HUES48 (cell line): ENCODE data around the gene SLC25A2.
A peak's percentile ranks its signal among the peaks of the same experiment; 100 is the strongest.
"Not testable (repeated sequence)": the region's sequence is repeated elsewhere in the genome, so short reads cannot be mapped to it uniquely, and the experiment has no call there.

ENCODE experiments used
- H3K27ac ChIP-seq: one replicate; pipeline ENCODE4 v1.7.0; 2013; ENCODE audit warnings: low read depth, low read length, inconsistent platforms
- H3K27me3 ChIP-seq: 2 replicates; pipeline ENCODE4 v1.6.1; 2013; ENCODE audit warnings: mild to moderate bottlenecking, low read length; ENCODE audit not compliant: control insufficient read depth, insufficient read depth
- H3K36me3 ChIP-seq: 2 replicates; pipeline ENCODE4 v1.6.1; 2013; ENCODE audit warnings: low read length; ENCODE audit not compliant: control insufficient read depth, insufficient read depth
- H3K4me1 ChIP-seq: 2 replicates; pipeline ENCODE4 v1.6.1; 2013; ENCODE audit warnings: mild to moderate bottlenecking, low read length; ENCODE audit not compliant: control insufficient read depth, insufficient read depth
- H3K4me3 ChIP-seq: 2 replicates; pipeline ENCODE4 v1.5.1; 2013; ENCODE audit warnings: mild to moderate bottlenecking, low read depth, low read length
- H3K9ac ChIP-seq: 2 replicates; pipeline ENCODE4 v1.6.1; 2013; ENCODE audit warnings: mild to moderate bottlenecking, low read depth, low read length, moderate library complexity
- H3K9me3 ChIP-seq: 2 replicates; pipeline ENCODE4 v1.6.1; 2013; ENCODE audit warnings: low read length; ENCODE audit not compliant: control insufficient read depth, insufficient read depth

Gene SLC25A2

DNA sequence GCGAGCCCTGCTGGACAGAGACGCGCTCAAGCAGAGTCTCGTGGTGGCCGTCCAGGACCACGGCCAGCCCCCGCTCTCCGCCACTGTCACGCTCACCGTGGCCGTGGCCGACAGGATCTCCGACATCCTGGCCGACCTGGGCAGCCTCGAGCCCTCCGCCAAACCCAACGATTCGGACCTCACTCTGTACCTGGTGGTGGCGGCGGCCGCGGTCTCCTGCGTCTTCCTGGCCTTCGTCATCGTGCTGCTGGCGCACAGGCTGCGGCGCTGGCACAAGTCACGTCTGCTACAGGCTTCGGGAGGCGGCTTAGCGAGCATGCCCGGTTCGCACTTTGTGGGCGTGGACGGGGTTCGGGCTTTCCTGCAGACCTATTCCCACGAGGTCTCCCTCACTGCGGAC lies 28.7 kb upstream of the SLC25A2 start:
- not testable (repeated sequence) for H3K4me1 ChIP-seq, H3K36me3 ChIP-seq, H3K27ac ChIP-seq, H3K9ac ChIP-seq, H3K27me3 ChIP-seq, H3K4me3 ChIP-seq
- peaks cover 27% of the 10 kb centered on the region for H3K9me3 ChIP-seq

DNA sequence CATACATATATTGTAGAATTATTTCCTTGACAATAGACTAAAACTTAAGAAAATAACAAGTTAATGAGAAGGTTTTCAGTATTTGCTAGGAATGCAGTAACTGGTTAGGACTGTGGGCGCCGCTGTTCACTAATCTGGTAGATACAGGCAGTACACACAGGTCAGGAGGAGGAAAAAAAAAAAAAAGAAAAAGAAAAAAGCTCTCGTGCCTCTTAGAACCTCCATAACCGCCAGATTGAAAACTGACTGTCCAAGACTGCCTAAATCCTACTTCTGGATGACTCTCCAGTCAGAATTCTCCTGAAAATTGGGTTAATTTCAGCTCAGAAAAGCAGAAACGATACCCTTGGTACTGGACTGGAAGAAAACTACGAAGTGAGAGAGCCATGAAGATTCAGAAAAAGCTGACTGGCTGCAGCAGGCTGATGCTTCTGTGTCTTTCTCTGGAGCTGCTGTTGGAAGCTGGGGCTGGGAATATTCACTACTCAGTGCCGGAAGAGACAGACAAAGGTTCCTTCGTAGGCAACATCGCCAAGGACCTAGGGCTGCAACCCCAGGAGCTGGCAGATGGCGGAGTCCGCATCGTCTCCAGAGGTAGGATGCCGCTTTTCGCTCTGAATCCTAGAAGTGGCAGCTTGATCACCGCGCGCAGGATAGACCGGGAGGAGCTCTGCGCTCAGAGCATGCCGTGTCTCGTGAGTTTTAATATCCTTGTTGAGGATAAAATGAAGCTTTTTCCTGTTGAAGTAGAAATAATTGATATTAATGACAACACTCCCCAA lies 26.6 kb upstream of the SLC25A2 start, which contains the start of gene PCDHGA1:
Gene PCDHGA1, plus strand, starts transcription at position 216 of the 782 bp plus-strand sequence.
- Histone ChIP-seq H3K9me3 (peaks cover 27% of the 10 kb centered on the region), H3K4me1 (no peaks in the 10 kb centered on the region), H3K9ac (no peak within 1 kb of the TSS), H3K27me3 (no peaks in the 10 kb centered on the region), H3K36me3 (no peaks in the 10 kb centered on the region), H3K27ac (no peak within 1 kb of the TSS), H3K4me3 (peak within 1 kb of the TSS; percentile 31; the same call in 1 of the 2 replicates)

DNA sequence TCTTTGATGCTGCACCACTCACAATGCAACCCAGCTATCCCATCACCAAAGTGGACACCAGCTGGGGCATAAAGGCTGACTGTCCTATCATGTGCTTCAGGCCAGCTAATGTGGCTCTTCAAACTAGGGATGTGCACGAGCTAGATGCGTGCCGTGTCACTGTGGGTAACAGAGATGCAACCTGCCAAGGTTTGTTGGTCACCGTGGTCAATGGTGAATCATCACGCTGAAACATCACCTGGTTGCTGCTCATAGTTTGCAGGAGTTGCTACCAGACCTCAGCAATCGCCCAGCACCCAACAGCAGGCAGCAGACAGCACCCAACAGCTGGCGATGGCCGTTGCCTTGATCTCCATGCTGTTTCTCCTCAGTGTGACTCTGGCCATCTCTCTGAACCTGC lies 24.4 kb upstream of the SLC25A2 start:
- Histone ChIP-seq H3K9ac (no peak overlapping the region), H3K27ac (no peak overlapping the region), H3K27me3 (no peaks in the 10 kb centered on the region), H3K4me3 (no peak overlapping the region), H3K36me3 (no peaks in the 10 kb centered on the region), H3K9me3 (peaks cover 9% of the 10 kb centered on the region), H3K4me1 (no peaks in the 10 kb centered on the region)

DNA sequence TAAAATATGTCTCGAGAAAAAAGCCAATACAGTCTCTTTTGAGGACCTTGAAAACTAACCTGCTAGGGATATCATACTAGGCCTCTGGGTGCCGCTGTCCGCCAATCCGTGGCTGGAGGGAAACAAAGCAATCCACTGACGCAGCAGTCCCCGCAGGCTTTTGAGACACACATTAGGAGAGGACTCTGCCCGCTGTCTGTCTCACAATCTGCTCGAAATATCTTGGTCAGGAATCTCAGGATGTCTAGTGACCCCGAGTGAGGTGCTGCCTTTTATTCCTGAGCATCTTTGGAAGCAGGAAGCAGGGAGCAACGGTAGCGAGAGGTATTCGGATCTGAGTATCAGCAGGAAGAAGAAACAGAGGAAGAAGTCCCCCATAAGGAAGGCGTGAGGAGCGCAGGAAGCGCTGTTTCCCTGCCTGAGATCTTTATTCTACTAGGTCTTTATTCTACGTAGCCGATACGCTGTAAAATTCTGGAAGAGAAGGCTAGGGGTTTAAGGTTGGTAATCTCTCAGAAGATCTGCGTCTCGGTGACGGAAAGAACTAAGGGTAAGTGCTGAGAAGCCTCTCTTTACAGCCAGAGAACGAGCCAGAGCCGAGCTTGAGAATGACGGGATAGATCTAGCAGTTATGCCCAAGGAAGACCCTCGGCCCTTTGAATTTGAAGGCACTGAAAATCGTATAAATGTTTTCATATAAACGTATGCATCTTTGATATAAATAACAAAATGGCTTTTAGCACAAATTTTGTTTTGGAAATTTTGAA lies 22.4 kb upstream of the SLC25A2 start:
- Histone ChIP-seq H3K4me3 (peak overlapping the region; percentile 37), H3K4me1 (no peaks in the 10 kb centered on the region), H3K27me3 (no peaks in the 10 kb centered on the region), H3K9me3 (no peaks in the 10 kb centered on the region; the same call in 1 of the 2 replicates), H3K36me3 (no peaks in the 10 kb centered on the region), H3K9ac (peak overlapping the region; percentile 20; the same call in 1 of the 2 replicates), H3K27ac (no peak overlapping the region)

- H3K27ac ChIP-seq = no peak overlapping the region
- H3K9me3 ChIP-seq = peaks cover 24% of the 10 kb centered on the region
- H3K9ac ChIP-seq = no peak overlapping the region
- H3K4me1 ChIP-seq = no peaks in the 10 kb centered on the region
- H3K27me3 ChIP-seq = no peaks in the 10 kb centered on the region
- H3K36me3 ChIP-seq = peaks cover 21% of the 10 kb centered on the region
- H3K4me3 ChIP-seq = no peak overlapping the region
Observed at GRCh38 chr5:141322261-141322660, 18.4 kb upstream of the SLC25A2 start.

GRCh38 chr5:141320225-141321169 lies 16.6 kb upstream of the SLC25A2 start, which contains the start of gene TAF7:
TAF7 (minus strand) TSS chr5:141320784; CDS start chr5:141320044, 740 bp downstream.
- H3K9me3 ChIP-seq = peaks cover 24% of the 10 kb centered on the region
- peak within 1 kb of the TSS; percentile 97 for H3K4me3 ChIP-seq
- H3K36me3 ChIP-seq = peaks cover 27% of the 10 kb centered on the region

DNA sequence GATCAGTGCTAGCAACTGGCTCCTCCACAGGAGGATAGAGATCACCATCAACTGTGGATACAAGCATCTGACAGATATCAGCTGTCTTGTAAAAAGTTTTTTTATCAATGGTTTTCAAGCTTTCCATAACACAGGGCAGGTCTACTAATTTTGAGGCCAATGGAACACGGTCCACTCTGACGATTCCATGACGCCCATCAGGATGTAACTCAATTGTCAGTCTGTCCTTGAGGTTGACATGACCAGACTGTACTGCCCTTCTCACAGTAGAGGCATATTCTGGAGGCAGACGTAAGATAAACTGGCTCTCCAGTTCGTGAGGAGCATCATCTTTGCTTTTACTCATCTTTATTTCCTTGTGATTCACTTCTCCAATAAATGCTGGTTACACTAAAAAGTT lies 15.8 kb upstream of the SLC25A2 start:
- H3K36me3 ChIP-seq = peaks cover 27% of the 10 kb centered on the region
- H3K27ac ChIP-seq = peak overlapping the region; percentile 97
- peak overlapping the region; percentile 99; the same call in 1 of the 2 replicates for H3K9ac ChIP-seq
- peak overlapping the region; percentile 97 for H3K4me3 ChIP-seq
- H3K9me3 ChIP-seq = peaks cover 28% of the 10 kb centered on the region
- H3K27me3 ChIP-seq = no peaks in the 10 kb centered on the region
- H3K4me1 ChIP-seq = no peaks in the 10 kb centered on the region

More at GRCh38 chr5:141320225-141321169, 16.6 kb upstream of the SLC25A2 start, which contains the start of gene TAF7:
- H3K9ac ChIP-seq = peak within 1 kb of the TSS; percentile 99
- no peaks in the 10 kb centered on the region for H3K27me3 ChIP-seq
- no peaks in the 10 kb centered on the region for H3K4me1 ChIP-seq
- peak within 1 kb of the TSS; percentile 97 for H3K27ac ChIP-seq

DNA sequence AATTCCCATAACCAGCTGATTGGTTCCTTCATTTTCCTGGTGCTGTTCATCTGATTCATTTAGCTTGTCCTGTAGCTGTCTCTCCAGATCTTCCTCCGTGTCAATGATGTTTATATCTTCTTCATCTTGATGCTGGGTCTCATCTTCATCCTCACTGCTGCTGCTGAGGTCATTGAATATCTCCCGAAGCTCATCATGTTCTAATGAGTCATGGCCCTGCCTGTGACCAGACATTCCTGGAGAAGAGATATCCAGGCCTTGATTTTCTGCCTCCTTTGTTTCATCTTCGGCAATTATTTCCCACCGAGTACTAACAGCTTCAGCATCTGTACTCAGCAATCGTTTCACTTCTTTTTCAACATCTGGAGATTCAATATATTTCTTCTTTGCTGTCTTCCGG lies 15.4 kb upstream of the SLC25A2 start:
- peaks cover 27% of the 10 kb centered on the region for H3K36me3 ChIP-seq
- H3K27ac ChIP-seq = no peak overlapping the region
- H3K4me1 ChIP-seq = no peaks in the 10 kb centered on the region
- H3K9ac ChIP-seq = no peak overlapping the region
- peaks cover 29% of the 10 kb centered on the region for H3K9me3 ChIP-seq
- H3K4me3 ChIP-seq = peak overlapping the region; percentile 97
- H3K27me3 ChIP-seq = no peaks in the 10 kb centered on the region

- not testable (repeated sequence) for H3K27ac ChIP-seq, H3K4me3 ChIP-seq, H3K9ac ChIP-seq, H3K4me1 ChIP-seq, H3K27me3 ChIP-seq
- H3K9me3 ChIP-seq = peaks cover 29% of the 10 kb centered on the region
- H3K36me3 ChIP-seq = peaks cover 27% of the 10 kb centered on the region
Observed at GRCh38 chr5:141316963-141317362, 13.1 kb upstream of the SLC25A2 start.

DNA sequence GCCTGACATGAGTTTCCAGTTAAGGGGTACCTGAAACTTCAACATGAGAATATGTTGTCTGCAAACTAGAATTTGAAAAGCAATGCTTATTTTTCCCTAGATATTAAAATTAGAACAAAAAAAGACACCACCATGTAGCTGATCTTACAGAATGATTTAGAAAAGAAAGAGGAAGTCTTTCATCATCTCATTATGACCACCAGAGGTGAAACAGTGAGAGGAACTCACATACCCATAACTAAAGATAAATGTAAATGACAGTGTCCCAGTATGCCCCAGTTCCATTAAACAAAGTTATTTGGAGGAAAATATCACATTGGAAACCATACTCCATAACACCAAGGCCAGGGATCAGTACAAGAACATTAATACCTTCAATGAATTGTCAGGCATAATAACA lies 9.9 kb upstream of the SLC25A2 start:
- no peaks in the 10 kb centered on the region for H3K4me1 ChIP-seq
- no peak overlapping the region for H3K4me3 ChIP-seq
- peaks cover 16% of the 10 kb centered on the region for H3K36me3 ChIP-seq
- H3K27me3 ChIP-seq = no peaks in the 10 kb centered on the region
- H3K27ac ChIP-seq = no peak overlapping the region
- peaks cover 20% of the 10 kb centered on the region for H3K9me3 ChIP-seq
- H3K9ac ChIP-seq = no peak overlapping the region
